HG03095 (cell line): Measurements from ENCODE around the gene MEIOSIN.

ENCODE experiments used
- ATAC-seq: cut with Tn5 transposase; IDR thresholded peaks from one replicate; pipeline ENCODE4 v1.9.1; 2021; ENCODE audit warnings: moderate library complexity; ENCODE audit not compliant: unreplicated experiment

Gene MEIOSIN

DNA sequence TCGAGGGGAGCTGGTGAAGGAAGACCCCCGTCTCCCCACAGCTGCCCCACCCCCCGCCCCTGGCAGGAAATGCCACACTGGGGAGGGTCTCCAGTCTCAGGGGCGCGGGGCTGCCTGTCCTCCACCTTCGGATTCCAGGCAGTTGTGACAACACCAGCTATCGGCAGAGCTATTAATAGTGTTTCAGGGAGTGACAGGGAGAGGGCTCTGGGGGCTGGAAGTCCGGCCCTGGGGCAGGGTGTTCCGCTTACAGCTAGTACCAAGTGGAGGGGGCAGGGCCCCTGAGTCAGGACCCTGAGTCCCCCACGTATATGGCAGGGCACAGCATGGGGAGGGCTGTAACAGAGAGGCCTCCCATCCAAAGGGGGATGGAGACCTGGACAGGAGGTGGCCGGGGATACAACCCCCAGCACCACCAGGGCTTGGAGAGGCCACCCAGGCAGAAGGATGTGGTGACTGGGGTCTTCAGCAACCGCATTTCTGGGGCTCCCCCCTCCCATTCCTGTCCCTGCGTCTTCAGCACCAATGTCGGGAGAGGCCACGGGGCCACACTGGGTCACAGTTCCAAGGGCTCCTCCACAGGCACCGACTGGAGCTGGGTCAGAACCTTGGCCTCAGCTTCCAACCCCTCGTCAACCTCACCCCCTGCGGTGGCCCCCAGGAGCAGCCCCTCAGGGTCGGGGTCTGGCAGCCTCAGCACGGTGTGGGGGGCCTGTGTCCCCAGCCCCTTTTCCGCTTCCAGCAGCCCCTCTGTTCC, 31.9 kb downstream of the MEIOSIN start:
- no peak for ATAC-seq

DNA sequence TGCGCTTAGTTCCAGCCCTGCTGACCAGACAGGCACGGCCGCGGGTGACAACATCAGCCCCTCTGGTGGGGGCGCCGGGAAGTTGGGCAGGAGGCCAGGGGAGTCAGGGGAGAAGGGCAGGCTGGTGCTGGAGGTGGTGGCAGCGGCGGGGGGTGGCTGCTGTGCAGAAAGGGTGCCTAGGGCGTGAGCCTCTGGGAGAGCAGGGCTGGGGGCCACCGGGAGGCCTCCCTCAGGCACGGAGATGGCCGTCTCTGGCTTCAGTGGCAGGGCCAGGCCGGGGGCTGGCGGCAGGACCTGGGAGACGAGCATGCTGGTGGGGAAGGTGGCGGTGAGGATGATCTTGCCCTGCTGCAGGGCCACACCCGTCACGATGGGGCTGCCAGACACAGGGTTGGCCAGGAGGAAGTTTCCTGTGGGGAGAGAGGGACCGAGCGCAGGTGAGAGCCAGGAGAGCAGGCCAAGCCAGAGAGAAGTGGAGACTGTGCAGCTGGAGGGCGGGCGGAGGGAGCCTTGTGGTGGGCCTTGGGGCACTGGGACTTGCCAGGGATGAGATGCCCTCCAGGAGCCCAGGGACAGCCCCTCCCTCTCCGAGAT, 32.6 kb downstream of the MEIOSIN start:
- no peak for ATAC-seq

DNA sequence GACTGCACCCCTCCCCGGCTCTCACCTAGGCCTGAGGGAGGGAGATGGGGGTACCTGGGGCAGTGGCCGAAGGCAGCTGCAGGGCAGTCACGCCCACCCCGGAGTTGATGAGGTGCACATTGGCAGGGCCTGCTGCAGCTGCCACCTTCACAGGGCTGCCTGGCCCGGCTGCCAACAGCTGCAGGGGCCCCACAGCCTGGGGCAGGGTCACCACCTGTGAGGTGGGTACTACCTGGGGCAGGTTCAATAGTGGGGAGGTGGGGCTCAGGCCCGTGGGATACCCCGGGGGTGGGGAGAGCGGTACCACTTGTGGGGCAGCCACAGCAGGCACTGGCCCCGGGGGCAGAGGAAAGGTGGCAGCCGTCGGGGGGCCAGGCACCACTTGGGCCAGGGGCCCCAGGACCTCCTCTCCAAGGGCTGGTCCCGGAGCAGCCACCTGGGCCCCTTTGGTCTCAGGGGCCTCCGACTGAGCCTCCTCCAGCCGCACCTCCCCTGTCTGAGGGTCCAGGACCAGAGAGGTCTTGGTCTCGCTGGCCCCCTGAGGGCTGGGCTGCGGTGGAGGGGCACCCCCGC, 33.1 kb downstream of the MEIOSIN start:
- ATAC-seq = no peak

DNA sequence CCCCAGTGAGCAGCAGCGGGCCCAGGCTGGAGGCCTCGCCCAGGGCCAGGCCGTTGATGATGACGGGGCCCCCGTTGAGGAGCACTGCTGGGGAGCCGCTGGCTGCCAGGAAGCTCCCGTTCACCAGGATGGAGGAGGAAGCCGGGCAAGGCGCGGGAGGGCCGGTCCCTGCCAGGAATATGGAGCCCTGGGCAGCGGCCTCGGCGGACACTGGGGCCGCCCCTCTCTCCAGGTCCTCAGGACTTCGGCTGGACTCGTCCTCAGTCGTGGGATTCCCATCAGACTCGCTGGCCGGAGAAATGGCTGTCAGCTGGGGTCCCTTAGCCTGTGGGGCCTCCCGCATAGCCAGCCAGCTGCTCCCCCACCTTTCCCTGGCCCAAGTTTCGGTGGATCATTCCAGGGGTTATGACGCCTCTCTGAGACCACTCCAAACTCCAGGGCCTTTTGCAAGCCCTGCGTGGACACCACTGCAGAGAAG, 33.7 kb downstream of the MEIOSIN start:
- ATAC-seq = no peak

GRCh38 chr19:45767410-45767880, 34.2 kb downstream of the MEIOSIN start:
- no peak for ATAC-seq

DNA sequence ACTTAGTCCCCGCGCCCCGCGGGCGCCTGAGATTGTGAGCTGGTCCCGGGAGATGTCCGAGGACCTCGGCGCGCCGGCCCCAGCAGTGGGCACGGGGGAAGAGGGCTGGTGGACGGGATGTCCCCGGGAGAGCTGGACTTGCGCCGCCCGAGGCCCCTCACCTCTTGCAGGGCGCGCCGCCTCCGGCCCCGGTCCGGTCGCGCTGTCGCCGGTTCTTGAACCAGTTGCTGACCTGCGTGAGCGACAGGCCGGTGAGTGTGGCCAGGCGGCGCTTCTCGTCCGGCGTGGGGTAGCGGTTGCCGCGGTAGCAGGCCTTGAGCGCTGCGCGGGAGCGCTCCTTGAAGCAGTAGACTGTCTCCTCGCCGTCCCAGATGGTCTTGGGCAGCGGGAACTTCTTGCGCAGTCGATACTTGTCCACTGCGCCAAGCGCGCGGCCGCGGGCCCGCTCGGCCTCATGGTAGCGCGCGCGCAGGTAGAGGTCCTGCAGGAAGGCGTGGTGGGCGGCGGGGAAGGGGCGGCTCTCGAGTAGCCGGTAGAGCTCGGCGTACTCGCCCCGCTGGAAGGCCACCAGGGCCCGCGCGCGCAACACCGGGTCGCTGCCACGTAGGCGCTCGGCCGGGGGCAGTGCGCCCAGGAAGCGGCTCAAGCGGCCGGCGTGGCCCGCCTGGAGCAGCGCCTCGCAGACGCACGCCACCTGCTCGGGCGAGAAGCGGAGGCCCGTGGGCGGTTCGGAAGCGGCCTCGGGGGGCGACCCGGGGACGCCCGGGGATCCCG, 34.8 kb downstream of the MEIOSIN start:
- ATAC-seq = no peak

- no peak for ATAC-seq
These were observed 35.4 kb downstream of the MEIOSIN start for GRCh38 chr19:45768655-45768983.

DNA sequence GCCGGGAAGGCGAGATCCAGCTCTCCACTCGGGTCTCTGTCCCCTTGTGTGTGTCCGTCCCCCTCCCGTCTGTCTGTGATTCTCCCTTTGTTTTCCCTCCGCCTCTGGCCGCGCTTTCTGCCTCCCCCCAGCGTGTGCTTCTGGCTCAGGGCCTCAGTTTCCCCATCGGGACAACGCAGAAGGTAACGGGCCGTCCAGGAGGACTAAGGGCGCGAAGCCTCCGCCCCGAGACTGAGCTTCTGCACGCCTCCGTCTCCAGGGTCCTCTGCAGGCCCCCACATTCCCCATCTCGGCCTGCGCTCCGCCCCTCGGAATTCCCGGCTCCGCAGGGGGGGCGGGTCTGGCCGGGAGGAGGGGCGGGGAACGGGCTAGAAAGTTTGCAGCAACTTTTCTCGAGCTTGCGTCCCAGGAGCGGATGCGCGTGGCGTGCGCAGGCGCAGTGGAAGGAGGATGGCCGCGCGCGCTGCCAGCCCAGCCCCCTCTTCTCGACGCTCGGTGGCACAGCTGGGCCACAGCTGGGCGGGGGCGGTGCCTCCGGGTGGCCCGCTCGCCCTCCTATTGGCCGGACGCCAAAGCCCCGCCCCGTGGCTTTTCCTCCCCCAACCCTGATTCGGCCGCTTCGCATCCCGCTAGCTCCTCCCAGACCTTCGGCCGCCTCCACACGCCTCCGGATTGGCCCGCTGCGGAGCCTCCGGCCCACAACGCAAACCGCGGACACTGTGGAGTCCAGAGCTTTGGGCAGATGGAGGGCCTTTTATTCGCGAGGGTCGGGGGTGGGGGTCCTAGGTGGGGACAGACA, 35.9 kb downstream of the MEIOSIN start, which contains the start of gene SIX5:
SIX5 (minus strand) TSS at position 269 of the 799 bp plus-strand sequence. CDS start 408 bp downstream, outside the sequence.
- peak; percentile 36 for ATAC-seq

DNA sequence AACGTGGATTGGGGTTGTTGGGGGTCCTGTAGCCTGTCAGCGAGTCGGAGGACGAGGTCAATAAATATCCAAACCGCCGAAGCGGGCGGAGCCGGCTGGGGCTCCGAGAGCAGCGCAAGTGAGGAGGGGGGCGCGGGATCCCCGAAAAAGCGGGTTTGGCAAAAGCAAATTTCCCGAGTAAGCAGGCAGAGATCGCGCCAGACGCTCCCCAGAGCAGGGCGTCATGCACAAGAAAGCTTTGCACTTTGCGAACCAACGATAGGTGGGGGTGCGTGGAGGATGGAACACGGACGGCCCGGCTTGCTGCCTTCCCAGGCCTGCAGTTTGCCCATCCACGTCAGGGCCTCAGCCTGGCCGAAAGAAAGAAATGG, 36.6 kb downstream of the MEIOSIN start:
- ATAC-seq = no peak

GRCh38 chr19:45770192-45771101, 37.2 kb downstream of the MEIOSIN start:
- ATAC-seq = peak; percentile 41

GRCh38 chr19:45771311-45771933, 38.2 kb downstream of the MEIOSIN start:
- ATAC-seq = no peak

DNA sequence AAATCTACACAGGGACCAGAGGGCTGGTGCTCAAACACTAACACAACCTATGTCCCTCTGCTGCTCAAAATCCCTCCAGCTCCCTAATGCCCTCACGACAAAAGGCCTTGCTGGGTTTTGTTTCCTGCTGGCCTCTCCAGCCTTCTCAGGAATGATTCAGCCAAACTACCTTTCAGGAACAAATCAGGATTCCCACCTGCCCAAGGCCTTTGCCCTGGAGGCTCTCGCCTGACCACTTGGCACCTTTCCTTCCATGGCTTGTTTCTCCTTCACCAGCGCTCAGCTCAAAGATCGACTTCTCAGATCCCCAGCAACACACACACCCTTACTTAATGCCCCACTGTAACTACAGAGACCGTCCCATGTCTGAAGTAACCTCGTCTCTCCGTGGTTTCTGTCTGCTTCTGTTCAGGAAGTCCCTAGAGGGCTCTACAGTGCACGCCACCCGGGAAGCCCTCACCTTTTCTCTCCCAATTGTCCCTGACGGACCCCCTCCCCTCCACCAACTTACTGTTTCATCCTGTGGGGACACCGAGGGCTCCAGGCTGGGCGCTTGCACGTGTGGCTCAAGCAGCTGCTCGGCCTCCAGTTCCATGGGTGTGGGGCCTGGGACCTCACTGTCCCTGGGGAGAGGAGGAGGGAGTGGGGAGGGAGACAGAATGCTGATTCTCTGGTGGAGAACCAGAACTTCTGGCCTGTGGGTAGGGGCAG, 39.0 kb downstream of the MEIOSIN start:
- no peak for ATAC-seq

DNA sequence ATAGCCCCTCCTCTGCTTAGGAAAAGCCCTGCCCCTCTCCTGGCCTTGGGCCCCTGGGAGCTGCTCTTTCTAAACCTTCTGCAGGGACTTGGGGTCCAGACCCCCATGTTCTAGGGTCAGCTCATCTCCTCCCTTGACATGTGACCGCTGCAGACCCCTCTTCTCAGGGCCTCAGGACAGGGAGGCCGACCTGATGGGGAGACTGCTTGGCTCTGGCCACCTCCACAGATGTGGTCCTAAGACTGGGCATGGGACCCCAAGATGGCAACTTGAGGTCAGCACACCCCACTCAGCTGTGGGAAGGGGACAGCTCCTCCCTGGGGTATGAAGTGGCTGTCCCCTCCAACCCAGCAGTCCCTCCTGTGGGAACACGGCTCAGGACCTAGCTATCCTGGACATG, 39.7 kb downstream of the MEIOSIN start:
- ATAC-seq = no peak

- no peak for ATAC-seq
These were observed 40.1 kb downstream of the MEIOSIN start for GRCh38 chr19:45773384-45773783.

- ATAC-seq = no peak
These were observed 41.5 kb downstream of the MEIOSIN start for GRCh38 chr19:45774765-45775164.

DNA sequence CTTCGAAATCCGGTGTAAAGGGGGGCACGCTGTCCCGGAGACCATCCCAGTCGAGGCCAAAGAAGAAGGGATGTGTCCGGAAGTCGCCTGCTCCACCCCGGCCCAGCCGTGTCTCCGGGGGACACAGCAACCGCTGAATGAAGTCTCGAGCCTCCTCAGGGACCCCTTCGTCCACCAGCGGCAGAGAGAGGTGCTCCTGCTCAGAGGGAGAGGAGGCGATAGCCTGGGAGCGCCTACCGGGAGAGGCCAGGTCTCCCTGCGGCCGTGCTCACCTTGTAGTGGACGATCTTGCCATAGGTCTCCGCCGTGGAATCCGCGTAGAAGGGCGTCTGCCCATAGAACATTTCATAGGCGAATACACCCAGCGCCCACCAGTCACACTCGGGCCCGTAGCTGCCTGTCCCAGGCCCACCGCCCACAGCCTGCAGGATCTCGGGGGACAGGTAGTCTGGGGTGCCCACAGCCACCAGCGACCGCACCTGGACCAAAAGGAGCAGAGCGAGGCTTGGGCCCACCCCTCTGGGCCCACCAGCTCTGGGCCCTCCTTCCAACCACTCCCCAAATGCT, 44.2 kb downstream of the MEIOSIN start:
- ATAC-seq = no peak

DNA sequence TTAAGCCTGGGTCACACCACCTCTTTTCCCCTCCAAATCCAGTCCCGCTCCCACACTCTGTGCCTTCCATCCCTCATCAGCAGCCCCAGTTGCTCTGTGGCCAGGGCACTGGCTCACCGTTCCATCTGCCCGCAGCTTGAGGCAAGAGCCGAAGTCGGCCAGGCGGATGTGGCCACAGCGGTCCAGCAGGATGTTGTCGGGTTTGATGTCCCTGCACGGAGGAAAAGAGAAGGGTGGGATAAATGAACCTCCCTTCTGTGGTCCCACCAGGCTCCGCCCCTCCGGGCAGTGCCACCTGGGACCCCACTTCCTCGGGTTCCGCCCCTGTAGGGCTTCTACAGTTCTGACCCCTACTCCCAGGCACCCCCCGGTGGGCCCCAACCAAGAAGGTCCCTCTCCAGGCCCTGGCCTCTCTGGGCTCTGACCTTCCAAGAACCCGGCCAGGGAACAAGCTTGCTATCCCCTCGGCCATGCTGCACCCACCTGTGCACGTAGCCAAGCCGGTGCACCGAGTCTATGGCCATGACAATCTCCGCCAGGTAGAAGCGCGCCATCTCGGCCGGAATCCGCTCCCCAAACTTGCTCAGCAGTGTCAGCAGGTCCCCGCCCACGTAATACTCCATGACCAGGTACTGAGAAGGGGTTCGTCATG, 44.9 kb downstream of the MEIOSIN start:
- no peak for ATAC-seq
